Germinal center (tissue), 1 donor: ENCODE data around the gene KLHL11.
"Not testable (repeated sequence)": the region's sequence is repeated elsewhere in the genome, so short reads cannot be mapped to it uniquely, and the experiment has no call there.

Source experiments
- DNase-seq: peaks from one replicate; pipeline ENCODE4 v3.0.0; 2012; ENCODE audit warnings: mixed read lengths, low spot score

KLHL11 gene

GRCh38 chr17:41888332-41888965 lies 23.2 kb upstream of the KLHL11 start:
- no peak for DNase-seq

- DNase-seq: no peak
These were observed 20.5 kb upstream of the KLHL11 start for GRCh38 chr17:41885733-41886132.

- no peak for DNase-seq
These were observed 17.5 kb upstream of the KLHL11 start for GRCh38 chr17:41882756-41883155.

DNA sequence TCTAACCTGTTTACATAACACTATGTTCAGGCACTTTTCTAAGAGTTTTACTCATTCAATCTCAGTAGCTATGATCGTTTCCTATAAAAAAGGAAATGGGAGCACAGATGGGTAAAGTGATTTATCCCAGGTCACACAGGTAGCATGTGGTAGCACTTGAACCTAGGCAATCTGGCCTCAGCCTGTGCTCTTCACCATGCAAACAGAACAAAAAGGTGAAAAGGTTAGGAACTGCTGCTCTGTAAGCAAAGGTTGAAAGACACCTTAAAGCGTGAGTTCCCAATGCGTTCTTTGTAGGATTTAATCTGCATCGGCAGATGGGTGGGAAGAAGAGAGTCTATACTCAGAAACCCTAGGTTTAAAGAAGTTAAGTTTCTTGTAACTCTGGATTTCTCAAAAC lies 14.9 kb upstream of the KLHL11 start:
- no peak for DNase-seq

DNA sequence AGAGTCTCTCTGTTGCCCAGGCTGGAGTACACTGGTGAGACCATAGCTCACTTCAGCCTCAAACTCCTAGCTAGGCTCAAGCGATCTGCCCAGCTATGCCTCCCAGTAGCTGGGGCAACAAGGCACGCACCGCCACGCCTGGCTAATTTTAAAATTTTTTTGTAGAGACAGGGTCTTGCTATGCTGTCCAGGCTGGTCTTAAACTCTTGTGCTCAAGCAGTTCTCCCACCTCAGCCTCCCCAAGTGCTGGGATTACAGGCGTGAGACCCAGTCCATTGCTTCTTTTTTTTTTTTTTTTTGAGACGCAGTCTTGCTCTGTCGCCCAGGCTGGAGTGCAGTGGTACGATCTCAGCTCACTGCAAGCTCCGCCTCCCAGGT lies 9.1 kb upstream of the KLHL11 start:
- not testable (repeated sequence) for DNase-seq

DNA sequence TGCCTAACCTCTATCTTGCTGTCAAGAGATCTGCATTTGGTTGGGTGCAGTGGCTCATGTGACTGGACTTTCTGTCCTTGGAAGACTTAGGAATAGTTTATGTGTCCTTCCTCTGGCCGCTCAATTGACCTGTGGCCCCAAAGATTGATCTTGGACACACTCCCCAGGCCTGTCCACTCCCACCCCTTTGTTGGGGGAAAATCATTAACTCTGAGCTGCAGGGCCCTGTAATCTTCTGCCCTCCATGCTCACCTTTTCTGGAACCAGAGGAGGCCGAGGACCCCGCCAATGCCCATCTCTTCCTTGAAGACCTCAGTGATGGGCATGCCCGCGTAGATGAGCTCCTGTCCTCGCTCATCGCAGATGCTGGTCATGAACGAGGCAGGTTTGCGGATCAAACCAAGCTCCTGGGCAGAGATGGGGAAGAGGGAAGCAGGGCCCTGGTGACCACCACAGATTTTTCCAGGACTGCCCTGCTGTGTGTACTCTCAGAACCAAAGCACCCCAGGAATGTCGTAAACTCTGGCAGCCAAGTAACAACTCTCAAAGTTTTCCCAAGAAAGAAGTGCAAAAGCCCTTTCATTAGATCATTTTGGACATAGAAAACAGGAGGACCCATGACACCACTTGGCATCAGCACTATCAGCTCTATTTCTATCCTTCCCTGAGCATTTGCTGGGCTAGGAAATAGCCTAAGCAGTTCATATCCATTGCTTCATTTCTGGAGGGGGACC lies 8.5 kb upstream of the KLHL11 start:
- no peak for DNase-seq

DNA sequence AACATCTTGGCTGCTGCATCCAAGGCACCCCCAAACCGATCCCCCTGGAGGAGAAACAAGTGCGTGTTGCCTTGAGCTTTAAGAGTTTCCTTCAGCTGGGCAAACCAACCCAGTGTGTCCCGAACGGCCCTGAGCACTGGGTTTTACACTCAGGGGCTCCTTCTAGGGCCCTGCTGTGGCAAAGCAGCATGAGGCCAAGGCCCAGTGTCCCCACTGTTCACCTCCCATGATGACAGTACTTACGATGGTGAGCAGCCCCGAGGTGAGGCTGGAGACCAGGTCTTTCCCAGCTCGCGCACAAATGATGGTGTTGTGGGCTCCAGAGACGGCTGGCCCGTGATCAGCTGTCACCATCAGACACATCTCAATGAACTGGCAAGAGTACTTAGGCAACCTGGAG lies 6.6 kb upstream of the KLHL11 start:
- DNase-seq: no peak

DNA sequence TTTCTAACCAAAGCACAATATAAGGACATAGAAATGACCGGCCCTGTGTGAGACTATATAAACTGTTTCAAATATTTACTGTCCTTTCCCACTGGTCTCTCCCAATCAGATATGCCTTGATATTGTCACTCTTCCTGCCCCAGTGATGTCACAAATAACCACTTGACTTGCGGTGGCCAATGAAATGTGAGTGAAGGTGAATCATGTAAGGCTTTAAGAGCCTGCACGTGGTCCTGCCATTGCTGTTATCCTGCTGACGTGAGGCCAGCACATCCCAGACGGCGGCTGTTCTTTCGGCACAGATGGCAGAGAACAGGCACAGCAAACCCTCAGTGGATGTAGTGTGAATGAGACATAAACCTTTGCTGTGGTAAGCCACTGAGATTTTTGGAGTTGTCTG lies 5.4 kb upstream of the KLHL11 start:
- DNase-seq: no peak

DNA sequence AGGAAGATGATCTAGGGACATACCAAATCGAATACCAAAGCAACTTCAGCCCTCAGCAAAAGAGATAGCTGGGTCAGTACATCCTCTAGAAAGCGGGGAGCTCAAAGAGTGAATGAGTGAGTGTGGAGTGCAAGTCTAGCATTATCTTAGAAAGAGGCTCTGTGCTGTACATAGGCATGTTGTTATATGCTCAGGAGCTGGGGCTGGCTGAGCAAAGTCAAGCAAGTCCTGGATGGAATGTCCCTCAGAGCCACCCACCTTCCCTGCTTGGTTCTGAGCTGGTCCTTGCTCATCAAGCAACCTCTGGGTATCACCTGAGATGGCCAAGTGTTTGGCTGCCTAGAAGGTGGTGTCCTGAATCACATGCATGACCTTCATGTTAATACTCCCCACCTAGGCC lies 4.9 kb upstream of the KLHL11 start:
- no peak for DNase-seq

DNA sequence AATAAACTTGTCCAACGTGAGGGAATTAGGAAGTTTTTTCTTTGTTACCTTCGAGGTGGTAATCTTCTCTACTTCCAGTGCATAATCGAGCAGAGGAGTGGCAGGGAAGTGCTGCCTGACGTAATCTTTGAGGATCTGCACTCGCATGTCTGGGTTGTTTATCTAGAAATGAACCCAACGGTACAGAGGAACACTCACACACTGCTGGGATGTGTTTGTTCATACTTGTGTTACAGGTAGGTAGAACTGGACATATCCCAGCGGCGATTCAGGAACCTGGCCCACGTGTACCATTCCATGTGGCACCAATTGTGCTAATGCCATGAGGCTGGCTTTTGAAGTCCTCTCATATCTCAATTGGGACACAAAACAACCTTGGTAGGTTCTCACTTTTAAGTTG lies 4.2 kb upstream of the KLHL11 start:
- no peak for DNase-seq

DNA sequence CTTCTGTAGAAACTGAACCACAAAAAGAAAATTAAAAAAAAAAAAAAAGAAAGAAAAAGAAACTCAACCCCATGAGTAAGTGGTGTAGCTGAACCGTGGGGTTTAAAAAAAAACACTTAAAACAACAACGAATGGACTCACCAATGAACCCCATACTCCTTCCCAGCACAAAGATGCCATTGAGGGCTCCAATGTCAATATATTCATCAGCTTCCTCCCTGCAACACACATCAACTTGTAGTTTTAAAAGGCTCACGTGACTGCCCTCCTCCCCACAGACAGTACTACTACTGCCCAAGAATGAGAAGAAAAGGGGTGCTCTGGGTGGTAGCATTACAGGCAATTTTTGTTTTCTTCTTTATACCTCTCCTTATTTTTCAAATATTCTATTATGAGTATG lies 3.3 kb upstream of the KLHL11 start:
- no peak for DNase-seq

GRCh38 chr17:41865596-41865893 lies 322 bp upstream of the KLHL11 start:
- DNase-seq: no peak

- peak; percentile 56 for DNase-seq
These were observed 756 bp downstream of the KLHL11 start for GRCh38 chr17:41864498-41864835.

GRCh38 chr17:41863074-41863848 lies 2.0 kb downstream of the KLHL11 start:
- no peak for DNase-seq

- DNase-seq: no peak
These were observed 4.8 kb downstream of the KLHL11 start for GRCh38 chr17:41860254-41860931.

GRCh38 chr17:41851382-41851781 lies 13.8 kb downstream of the KLHL11 start:
- not testable (repeated sequence) for DNase-seq

DNA sequence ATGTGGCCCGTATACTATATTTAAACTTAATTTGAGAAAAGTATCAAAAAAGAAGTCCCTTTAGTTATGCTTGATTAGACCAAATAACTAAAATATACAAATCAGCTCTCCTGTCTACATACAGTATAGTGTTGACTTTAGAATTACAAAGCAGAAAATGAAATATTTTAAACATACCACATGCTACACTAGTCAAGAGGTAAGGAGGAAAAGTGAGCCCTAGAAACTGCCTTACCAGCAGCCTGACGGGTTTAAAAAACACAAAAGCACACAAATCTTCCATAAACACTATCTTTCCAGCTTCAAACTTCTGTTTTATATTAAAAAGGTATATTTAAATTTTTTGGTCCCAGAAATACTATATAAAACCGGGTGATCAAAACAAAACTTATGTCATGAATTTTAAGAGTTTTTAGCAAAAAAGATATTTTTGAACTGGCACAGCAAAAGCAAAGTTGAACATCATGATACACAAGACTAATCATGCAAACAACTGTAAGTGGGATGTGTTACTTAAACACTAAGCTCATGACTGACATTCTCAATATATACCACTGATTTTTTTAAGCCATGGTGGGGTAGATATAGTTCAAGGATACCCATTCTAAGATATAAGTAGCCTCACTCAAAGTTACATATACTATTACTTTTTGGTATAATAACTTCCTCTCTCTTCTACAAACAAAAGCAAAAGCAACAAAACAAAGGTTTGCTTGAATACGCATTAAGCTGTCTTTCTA lies 15.8 kb downstream of the KLHL11 start:
- DNase-seq: peak; percentile 37

- DNase-seq: no peak
These were observed 16.4 kb downstream of the KLHL11 start for GRCh38 chr17:41848788-41849187.

GRCh38 chr17:41844971-41845370 lies 20.3 kb downstream of the KLHL11 start:
- DNase-seq: no peak

DNA sequence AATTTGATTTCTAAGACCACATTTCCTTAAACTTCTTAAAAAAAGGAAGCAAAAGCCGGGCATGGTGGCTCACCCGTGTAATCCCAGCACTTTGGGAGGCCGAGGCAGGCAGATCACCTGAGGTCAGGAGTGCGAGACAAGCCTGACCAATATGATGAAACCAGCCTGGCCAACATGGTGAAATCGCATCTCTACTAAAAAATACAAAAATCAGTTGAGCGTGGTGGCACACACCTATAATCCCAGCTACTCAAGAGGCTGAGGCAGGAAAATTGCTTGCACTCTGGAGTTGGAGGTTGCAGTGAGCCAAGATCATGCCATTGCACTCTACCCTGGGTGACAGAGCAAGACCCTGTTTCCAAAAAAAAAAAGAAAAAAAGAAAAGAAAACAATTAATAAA lies 24.4 kb downstream of the KLHL11 start:
- not testable (repeated sequence) for DNase-seq

DNA sequence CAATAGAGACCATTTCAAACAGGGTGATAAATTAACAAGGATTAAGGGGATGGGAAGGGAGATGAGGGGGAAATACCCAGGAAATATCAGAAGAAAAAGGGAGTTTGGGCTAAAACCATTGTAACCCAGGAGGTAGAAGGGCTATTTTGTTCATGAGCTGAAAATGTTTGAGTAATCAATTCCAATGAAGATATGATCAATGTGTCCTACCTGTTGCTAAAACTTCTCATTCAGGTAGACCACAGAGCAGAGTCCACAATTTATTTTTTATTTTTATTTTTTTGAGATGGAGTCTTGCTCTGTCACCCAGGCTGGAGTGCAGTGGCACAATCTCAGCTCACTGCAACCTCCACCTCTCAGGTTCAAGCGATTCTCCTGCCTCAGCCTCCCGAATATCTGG lies 25.8 kb downstream of the KLHL11 start:
- not testable (repeated sequence) for DNase-seq
